ENCODE data around the gene USP48. TPM values are rescaled to one million over a fixed set of nuclear protein-coding genes. Genes with fewer than 3 reads are reported as not detected.
A peak's percentile ranks its signal among the peaks of the same experiment; 100 is the strongest.

Gene USP48
- total and polyA plus RNA-seq, 2 of the 4 experiments (the other 2 are of a cell fraction), result 24.7 to 25.0 TPM

GRCh38 chr1:21668951-21669257 is 114.0 kb downstream of the USP48 start:
- no peak overlapping the region for H3K23ac ChIP-seq (ENCODE audit: low read depth, low read length)
- no peak overlapping the region for H3K9ac ChIP-seq (ENCODE audit: low read depth, low read length)
- no peak overlapping the region for H4K91ac ChIP-seq (ENCODE audit: insufficient read depth, low read depth, low read length)
- H2AFZ ChIP-seq (replicated peaks; ENCODE audit: low read length, poor library complexity), result no peak overlapping the region
- H2AK9ac ChIP-seq (replicated peaks; ENCODE audit: low read depth, low read length, poor library complexity), result no peak overlapping the region
- no peak overlapping the region for H4K8ac ChIP-seq (ENCODE audit: low read depth in 2 of 2, low read length in 2 of 2)
- ATAC-seq (ENCODE audit: low read depth) (no peak), DNase-seq (no peak)
- H3K56ac ChIP-seq (ENCODE audit: extremely low read depth, insufficient read depth, low read length), result no peak overlapping the region
- BruUV-seq (replicated peaks), result no TSS peak
- dilution Hi-C loops (cut with HindIII; ENCODE audit: low sequenced_read_pairs, unreplicated experiment) (no loop called here), in situ Hi-C loops (cut with MboI; ENCODE audit: low sequenced_read_pairs) (no loop called here), intact Hi-C loops (cut with micrococcal nuclease) (no loop called here)
- POLR2A ChIA-PET (ENCODE audit: unreplicated experiment), result no interaction called here
- no peaks in the 10 kb centered on the region for H3K9me3 ChIP-seq (ENCODE audit: control insufficient read depth, insufficient read depth, low read length)
- no peak overlapping the region for H3K14ac ChIP-seq (replicated peaks; ENCODE audit: low read depth, low read length)
- no peaks in the 10 kb centered on the region; the same call in 1 of the 2 replicates for H3K9me1 ChIP-seq (ENCODE audit: insufficient read depth, low read length)
- H2AK5ac ChIP-seq (ENCODE audit: low read depth, low read length), result no peak overlapping the region
- no peak for TF ChIP-seq MAZ (IDR thresholded peaks at IDR 0.05; ENCODE audit: borderline replicate concordance, low read depth, low read length)
- TF ChIP-seq CHD1 (IDR thresholded peaks at IDR 0.05; ENCODE audit: low read depth, low read length), result no peak
- TF ChIP-seq, protein P1, sequence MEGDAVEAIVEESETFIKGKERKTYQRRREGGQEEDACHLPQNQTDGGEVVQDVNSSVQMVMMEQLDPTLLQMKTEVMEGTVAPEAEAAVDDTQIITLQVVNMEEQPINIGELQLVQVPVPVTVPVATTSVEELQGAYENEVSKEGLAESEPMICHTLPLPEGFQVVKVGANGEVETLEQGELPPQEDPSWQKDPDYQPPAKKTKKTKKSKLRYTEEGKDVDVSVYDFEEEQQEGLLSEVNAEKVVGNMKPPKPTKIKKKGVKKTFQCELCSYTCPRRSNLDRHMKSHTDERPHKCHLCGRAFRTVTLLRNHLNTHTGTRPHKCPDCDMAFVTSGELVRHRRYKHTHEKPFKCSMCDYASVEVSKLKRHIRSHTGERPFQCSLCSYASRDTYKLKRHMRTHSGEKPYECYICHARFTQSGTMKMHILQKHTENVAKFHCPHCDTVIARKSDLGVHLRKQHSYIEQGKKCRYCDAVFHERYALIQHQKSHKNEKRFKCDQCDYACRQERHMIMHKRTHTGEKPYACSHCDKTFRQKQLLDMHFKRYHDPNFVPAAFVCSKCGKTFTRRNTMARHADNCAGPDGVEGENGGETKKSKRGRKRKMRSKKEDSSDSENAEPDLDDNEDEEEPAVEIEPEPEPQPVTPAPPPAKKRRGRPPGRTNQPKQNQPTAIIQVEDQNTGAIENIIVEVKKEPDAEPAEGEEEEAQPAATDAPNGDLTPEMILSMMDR (conservative IDR thresholded peaks at IDR 0.05; ENCODE audit: low read depth, low read length), result no peak
- TF ChIP-seq RFX5 (IDR thresholded peaks at IDR 0.05; ENCODE audit: low read depth, low read length), result no peak
- no peak for TF ChIP-seq RCOR1 (IDR thresholded peaks at IDR 0.05; ENCODE audit: insufficient replicate concordance, low read length)
- TF ChIP-seq MAFK (IDR thresholded peaks at IDR 0.05; ENCODE audit: low read depth, low read length), result no peak
- TF ChIP-seq NFE2L2 (IDR thresholded peaks at IDR 0.05; ENCODE audit: low read depth, low read length), result no peak
- TF ChIP-seq FOS (IDR thresholded peaks at IDR 0.05; ENCODE audit: low read depth, low read length), result no peak
- TF ChIP-seq MXI1 (IDR thresholded peaks at IDR 0.05; ENCODE audit: borderline replicate concordance, low read depth, low read length), result no peak
- TF ChIP-seq SMC3 (IDR thresholded peaks at IDR 0.05; ENCODE audit: low read depth, low read length), result no peak
- no peak for TF ChIP-seq POLR2A (IDR thresholded peaks at IDR 0.05; ENCODE audit: low read depth, low read length)
- TF ChIP-seq, protein P2, sequence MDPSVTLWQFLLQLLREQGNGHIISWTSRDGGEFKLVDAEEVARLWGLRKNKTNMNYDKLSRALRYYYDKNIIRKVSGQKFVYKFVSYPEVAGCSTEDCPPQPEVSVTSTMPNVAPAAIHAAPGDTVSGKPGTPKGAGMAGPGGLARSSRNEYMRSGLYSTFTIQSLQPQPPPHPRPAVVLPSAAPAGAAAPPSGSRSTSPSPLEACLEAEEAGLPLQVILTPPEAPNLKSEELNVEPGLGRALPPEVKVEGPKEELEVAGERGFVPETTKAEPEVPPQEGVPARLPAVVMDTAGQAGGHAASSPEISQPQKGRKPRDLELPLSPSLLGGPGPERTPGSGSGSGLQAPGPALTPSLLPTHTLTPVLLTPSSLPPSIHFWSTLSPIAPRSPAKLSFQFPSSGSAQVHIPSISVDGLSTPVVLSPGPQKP (IDR thresholded peaks at IDR 0.05; ENCODE audit: borderline replicate concordance, low read depth, low read length), result no peak
- H2BK15ac ChIP-seq (ENCODE audit: low read depth, low read length), result no peak overlapping the region
- 5% methylated on average over 4 of the region's 25 CpGs; no CpG with 5 or more reads in 1 of the 2 experiments for WGBS, 2 experiments (ENCODE audit: extremely low coverage in 2 of 2, insufficient read length in 1 of 2)
- no peak overlapping the region for H2BK20ac ChIP-seq (ENCODE audit: low read depth, low read length)
- H3K4ac ChIP-seq (ENCODE audit: low read depth, low read length), result no peak overlapping the region
- H3K4me3 ChIP-seq (ENCODE audit: insufficient read depth, low read depth, low read length), result peak overlapping the region; percentile 22; the same call in 1 of the 2 replicates
- H4K20me1 ChIP-seq (ENCODE audit: insufficient read depth, low read length), result peaks cover 18% of the 10 kb centered on the region; the same call in 1 of the 2 replicates
- no peaks in the 10 kb centered on the region for H3K36me3 ChIP-seq (ENCODE audit: control insufficient read depth, insufficient read depth, low read length)
- peaks cover 71% of the 10 kb centered on the region for H3K27me3 ChIP-seq (ENCODE audit: control insufficient read depth, insufficient read depth, low read length)
- no peaks in the 10 kb centered on the region for H3K79me1 ChIP-seq (ENCODE audit: low read depth in 1 of 2, low read length in 2 of 2)
- H3K18ac ChIP-seq (ENCODE audit: low read depth, low read length), result no peak overlapping the region
- CTCF ChIA-PET, result no interaction called here
- H4K5ac ChIP-seq (ENCODE audit: low read depth, low read length), result no peak overlapping the region
- H3K4me2 ChIP-seq (ENCODE audit: low read depth, low read length), result peak overlapping the region; percentile 56; the same call in 1 of the 2 replicates
- H3K4me1 ChIP-seq (ENCODE audit: control insufficient read depth, insufficient read depth, low read length), result peaks cover 4% of the 10 kb centered on the region; the same call in 1 of the 2 replicates
- no peak overlapping the region for H3K27ac ChIP-seq (ENCODE audit: insufficient read depth, low read length)
- H2BK120ac ChIP-seq (ENCODE audit: low read depth, low read length), result no peak overlapping the region
- H2BK5ac ChIP-seq (ENCODE audit: low read depth, low read length, poor library complexity, severe bottlenecking), result no peak overlapping the region

All from IMR-90 (cell line).